HG03558 (cell line): ENCODE results near the gene EP400.

ENCODE experiments used
- ATAC-seq: cut with Tn5 transposase; IDR thresholded peaks from one replicate; pipeline ENCODE4 v1.9.1; 2021; ENCODE audit warnings: moderate number of reproducible peaks; ENCODE audit not compliant: unreplicated experiment; ENCODE audit errors: extremely low read depth

Gene EP400

GRCh38 chr12:131911028-131911650 is 38.6 kb upstream of the EP400 start:
- ATAC-seq: no peak

GRCh38 chr12:131911851-131912477 is 37.8 kb upstream of the EP400 start:
- ATAC-seq: no peak

GRCh38 chr12:131912518-131913274 is 37.0 kb upstream of the EP400 start:
- no peak for ATAC-seq

GRCh38 chr12:131913666-131914065 is 36.1 kb upstream of the EP400 start:
- no peak for ATAC-seq

- ATAC-seq: no peak
These were observed 35.5 kb upstream of the EP400 start for GRCh38 chr12:131914179-131914702.

GRCh38 chr12:131915000-131915689 is 34.6 kb upstream of the EP400 start:
- no peak for ATAC-seq

- ATAC-seq: no peak
These were observed 33.9 kb upstream of the EP400 start for GRCh38 chr12:131915823-131916222.

- no peak for ATAC-seq
These were observed 33.2 kb upstream of the EP400 start for GRCh38 chr12:131916306-131917138.

- ATAC-seq: no peak
These were observed 32.5 kb upstream of the EP400 start for GRCh38 chr12:131917139-131917710.

- no peak for ATAC-seq
These were observed 31.9 kb upstream of the EP400 start for GRCh38 chr12:131917711-131918306.

- no peak for ATAC-seq
These were observed 31.3 kb upstream of the EP400 start for GRCh38 chr12:131918311-131919050.

GRCh38 chr12:131919051-131919347 is 30.7 kb upstream of the EP400 start:
- no peak for ATAC-seq

- no peak for ATAC-seq
These were observed 30.2 kb upstream of the EP400 start for GRCh38 chr12:131919366-131920156.

GRCh38 chr12:131920157-131920508 is 29.6 kb upstream of the EP400 start:
- no peak for ATAC-seq

GRCh38 chr12:131920902-131921840 is 28.6 kb upstream of the EP400 start:
- no peak for ATAC-seq

GRCh38 chr12:131921866-131922769 is 27.6 kb upstream of the EP400 start:
- ATAC-seq: no peak
